ENCODE data around the gene CRYZ.
A peak's percentile ranks its signal among the peaks of the same experiment; 100 is the strongest.
"Not testable (repeated sequence)": the region's sequence is repeated elsewhere in the genome, so short reads cannot be mapped to it uniquely, and the experiment has no call there.

CRYZ gene

DNA sequence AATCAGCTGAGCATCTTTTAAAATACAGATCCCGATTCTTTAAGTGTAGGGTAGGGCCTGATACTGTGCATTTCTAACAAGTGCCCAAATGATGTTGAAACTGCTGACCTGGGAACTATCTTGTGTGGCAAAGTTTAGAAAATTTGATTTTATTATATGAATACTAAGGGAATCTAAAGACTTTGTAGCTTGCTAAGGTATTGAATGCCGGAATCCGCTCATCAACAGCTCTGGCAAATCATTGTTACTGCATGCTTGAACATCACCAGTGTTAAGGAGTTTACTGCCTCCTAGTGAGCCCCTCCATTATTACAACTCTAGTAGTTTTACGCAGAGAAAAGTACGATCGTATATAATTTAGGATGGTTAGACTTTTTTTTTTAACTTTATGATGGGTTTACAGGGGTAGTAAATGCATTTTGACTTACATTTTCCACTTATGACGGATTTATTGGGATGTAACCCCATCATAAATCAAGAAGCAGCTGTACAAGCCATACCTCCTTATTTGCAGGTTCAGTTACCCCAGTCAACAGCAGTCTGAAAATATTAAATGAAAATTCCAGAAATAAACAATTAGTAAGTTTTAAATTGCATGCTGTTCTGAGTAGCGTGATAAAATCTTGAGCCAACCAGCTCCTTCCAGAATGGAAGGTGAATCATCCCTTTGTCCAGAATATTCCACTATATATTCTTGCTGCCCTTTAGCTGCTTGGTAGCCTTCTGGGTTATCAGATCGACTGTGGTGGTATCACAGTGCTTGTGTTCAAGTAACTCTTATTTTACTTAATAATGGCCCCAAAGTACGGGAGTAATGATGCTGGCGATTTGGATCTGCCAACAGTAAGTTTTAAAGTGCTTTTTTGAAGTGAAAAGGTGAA is 994 bp upstream of the CRYZ start:
- DNase-seq: peak; percentile 83
- in situ Hi-C loops (cut with MboI; ENCODE audit: low pct_unique_long_range_greater_than_20kb, low sequenced_read_pairs): no loop called here

DNA sequence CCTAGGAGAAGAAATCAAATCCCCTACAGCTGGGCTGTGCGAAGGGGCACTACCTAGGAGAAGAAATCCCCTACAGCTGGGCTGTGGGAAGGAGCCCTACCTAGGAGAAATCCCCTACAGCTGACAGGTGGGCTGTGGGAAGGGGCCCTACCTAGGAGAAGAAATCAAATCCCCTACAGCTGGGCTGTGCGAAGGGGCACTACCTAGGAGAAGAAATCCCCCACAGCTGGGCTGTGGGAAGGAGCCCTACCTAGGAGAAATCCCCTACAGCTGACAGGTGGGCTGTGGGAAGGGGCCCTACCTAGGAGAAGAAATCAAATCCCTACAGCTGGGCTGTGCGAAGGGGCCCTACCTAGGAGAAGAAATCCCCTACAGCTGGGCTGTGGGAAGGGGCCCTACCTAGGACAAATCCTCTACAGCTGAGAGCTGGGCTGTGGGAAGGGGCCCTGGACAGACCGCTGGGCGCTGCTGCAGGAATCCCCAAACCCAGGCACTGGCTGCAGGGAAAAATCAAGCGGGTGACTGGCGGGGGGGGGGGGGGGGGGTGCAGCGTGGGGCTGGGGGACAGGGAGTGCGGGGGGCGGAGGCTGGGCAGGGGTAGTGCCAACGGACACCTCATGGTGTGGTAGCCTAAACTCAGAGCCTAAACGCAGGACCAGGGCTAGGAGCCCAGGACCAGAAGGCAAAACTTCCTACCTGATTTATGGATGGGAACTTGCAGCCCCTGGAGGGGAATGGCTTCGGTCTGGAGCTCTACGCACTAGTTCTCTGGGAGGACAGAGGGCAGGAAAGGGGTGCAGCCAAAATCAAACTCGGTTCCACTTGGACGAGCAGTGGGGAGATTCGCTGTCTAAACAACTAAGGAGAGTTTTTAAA is 541 bp downstream of the CRYZ start:
- DNase-seq; in situ Hi-C loops (cut with MboI; ENCODE audit: low pct_unique_long_range_greater_than_20kb, low sequenced_read_pairs): not testable (repeated sequence)

DNA sequence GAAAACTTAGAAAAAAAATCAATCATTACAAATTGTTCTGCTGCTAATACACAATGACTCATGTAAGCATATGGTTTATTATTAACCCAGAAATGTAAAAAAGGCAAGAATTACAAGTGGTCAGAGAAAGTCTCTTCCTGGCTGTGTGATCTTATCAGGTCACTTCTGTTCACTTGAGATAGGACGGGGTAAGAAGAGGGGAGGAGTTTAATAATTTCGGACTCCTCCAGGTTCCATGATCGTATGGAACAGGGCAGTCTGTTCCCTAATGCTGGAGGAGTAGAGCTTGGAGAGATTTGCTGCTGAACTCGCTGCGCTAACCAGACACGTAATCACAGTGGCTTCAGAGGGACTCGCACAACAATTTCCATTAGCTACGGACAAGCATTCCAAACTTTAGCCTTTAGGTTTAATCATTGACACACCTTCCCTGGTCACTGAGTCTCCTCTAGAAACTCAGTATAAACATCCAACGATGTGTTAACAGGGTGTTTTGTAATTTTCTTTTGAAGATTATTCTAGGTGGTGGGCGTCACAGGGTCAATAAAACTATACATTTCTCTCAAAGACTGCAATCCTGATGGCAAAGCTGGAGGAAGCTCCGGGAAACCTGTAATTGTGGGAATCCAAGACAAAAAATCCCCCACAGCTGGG is 1.3 kb downstream of the CRYZ start:
- in situ Hi-C loops (cut with MboI; ENCODE audit: low pct_unique_long_range_greater_than_20kb, low sequenced_read_pairs): no loop called here
- DNase-seq: no peak

DNA sequence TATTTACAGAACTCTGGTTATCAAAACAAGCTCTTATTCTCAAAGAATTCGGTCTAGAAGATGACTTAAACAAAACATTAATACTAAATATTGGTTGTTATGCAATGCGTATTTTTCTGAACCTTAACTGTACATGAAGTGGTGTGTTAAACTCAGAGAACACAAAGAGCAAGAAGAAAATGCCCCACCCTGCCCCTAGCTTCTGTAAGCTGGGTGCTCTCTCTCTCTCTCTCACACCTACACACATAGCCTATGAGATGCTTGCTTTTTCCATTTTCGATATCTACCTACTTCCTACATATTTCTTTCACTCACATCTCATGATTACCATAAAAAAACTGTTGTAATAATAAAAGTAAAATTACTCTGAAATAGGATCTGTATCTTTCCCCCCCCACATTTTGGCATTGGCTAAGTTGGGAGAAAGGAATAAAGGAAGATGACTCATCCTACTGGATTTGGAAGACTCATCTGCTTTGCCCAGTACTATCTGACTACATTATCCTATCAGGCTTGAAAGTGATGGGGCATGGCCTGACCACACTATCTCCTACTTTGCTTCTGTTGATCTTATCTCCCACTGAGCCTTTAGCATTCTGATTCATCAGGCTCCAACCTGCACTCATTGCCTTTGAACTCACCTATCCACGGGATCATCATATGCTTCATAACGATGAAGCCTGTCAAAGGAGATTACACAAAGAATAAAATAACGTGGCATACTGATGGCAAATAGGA is 2.9 kb downstream of the CRYZ start:
- DNase-seq: no peak
- in situ Hi-C loops (cut with MboI; ENCODE audit: low pct_unique_long_range_greater_than_20kb, low sequenced_read_pairs): no loop called here

DNA sequence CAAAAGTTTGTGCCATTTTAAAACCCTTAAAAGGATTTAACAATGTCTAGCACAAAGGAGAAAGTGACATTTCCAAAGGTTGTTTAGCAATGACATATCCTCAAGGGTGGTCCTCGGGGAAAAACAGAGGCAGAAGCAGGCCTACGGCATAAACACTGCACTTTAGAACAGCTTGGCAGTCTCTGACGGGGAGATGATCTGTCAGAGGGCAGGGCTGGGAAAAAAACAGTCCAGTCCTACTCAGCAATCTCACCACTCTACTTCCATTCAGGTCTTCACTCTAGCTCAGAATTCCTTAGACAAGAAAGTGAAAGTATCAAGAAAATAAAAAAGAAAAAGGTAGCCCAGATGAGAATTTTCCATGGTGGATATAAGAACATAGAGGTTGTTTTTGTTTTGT is 4.1 kb downstream of the CRYZ start:
- in situ Hi-C loops (cut with MboI; ENCODE audit: low pct_unique_long_range_greater_than_20kb, low sequenced_read_pairs): no loop called here

DNA sequence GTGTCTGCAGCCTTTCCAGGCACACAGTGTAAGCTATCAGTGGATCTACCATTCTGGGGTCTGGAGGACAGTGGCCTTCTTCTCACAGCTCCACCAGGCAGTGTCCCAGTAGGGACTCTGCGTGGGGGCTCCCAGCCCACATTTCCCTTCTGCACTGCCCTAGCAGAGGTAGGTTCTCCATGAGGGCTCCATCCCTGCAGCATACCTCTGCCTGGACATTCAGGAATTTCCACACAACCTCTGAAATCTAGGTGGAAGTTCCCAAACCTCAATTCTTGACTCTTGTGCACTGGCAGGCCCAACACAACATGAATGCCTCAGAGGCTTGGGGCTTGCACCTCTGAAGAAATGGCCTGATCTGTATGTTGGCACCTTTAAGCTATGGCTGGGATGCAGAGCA is 6.8 kb downstream of the CRYZ start:
- DNase-seq: no peak
- in situ Hi-C loops (cut with MboI; ENCODE audit: low pct_unique_long_range_greater_than_20kb, low sequenced_read_pairs): no loop called here

More for the DNA sequence above, 4.1 kb downstream of the CRYZ start:
- no peak for DNase-seq

DNA sequence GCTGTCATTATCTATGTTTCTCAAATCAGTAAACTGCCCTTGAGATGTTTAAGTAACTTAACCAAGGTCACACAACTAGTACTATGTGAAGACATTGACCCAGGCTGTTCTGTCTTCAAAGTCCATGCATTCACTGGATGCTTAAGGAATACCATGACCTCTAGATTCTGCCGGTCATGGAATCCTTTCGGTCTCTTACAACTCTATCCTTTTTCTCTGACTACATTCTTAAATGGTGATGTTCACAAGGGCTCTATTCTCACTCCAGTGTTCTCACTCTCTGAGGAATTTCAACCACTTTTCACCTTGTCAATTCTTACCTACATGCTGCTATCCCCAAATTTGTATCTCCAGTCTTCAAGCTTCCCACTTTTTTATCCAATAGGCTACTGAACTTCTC is 15.2 kb downstream of the CRYZ start:
- no peak for DNase-seq
- in situ Hi-C loops (cut with MboI; ENCODE audit: low pct_unique_long_range_greater_than_20kb, low sequenced_read_pairs): no loop called here

DNA sequence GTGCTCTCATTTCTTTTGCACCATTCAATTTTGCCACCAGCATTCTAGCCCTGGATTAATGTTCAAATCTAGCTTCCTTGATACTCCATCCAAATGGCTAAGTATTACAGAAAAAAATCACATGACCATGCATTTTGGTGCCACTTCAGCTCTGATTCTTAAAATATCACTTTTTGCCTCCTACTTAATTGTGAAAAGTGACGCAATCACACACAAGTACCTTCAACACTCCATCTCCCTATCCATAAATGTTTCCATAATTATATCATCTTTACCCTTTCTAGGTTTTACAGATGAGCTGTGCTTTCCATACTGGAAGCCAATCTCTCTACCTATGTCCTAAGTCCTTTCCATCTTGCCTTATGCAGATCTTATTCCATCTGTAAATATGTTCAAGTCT is 16.0 kb downstream of the CRYZ start:
- no peak for DNase-seq
- in situ Hi-C loops (cut with MboI; ENCODE audit: low pct_unique_long_range_greater_than_20kb, low sequenced_read_pairs): no loop called here

DNA sequence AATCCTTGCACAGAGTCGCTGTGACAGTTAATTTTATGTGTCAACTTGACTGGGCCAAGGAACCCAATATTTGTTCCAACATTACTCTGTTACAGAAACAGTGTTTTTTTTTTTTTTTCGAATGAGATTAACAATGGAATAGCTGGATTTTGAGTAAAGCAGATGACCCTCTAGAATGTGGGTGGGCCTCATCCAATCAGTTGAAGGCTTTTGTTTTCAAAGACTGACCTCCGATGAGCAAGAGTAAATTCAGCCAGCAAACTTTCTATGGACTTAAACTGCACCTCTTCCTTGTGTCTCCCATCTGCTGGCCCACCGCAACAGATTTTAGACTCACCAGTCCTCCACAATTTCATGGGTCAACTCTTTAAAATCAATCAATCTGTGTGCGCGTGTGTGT is 17.0 kb downstream of the CRYZ start:
- in situ Hi-C loops (cut with MboI; ENCODE audit: low pct_unique_long_range_greater_than_20kb, low sequenced_read_pairs): no loop called here

DNA sequence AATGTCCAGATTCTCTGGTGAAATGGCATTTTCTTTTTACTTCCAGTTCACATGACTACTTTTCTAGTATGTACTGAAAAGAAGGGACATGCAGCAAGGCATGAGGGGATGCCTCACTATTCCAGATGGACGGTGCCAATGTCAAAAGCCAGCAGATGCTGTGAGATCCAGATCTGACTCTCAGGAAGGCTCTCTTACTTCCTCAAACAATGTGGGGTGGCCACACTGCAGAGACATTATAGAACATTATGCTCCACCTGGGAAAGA is 17.7 kb downstream of the CRYZ start:
- in situ Hi-C loops (cut with MboI; ENCODE audit: low pct_unique_long_range_greater_than_20kb, low sequenced_read_pairs): no loop called here

More for the DNA sequence above, 17.0 kb downstream of the CRYZ start:
- no peak for DNase-seq

DNA sequence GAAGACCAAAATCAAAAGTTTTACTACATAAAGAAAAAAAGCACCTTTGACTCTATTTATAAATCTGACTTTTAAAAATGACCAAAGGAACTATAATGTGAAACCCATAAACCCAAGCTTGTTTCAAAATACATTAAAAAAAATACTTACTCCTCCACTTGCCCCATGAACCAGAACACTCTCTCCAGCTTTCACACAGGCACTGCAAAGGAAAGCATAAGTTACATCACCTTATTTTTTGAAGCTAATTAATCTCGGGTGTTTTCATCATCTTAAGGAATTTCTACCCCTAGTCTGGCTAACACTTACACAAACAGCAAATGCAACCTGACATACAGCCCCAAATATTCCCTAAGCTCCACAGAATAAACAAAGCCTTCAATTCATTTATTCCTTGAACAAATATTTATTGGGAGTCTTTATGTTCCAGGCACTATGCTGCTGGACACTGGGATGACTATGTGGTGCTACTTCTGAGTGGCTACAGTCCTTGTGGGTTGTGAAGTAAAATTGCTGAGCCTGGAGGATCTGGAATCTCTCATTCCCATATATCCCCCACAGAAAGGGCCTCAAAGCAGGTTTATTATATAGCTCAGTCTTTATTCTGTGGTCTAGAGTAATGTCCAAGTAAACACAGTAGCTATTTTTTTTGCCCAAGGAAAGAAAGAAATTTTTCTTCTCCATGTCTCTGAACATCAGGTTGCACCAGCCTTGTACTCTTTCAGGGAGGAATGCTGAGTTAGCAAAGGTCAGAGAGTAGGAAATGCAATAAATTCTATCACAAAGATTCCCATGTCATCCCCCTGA is 18.2 kb downstream of the CRYZ start:
- no peak for DNase-seq
- in situ Hi-C loops (cut with MboI; ENCODE audit: low pct_unique_long_range_greater_than_20kb, low sequenced_read_pairs): no loop called here

More for the DNA sequence above, 17.7 kb downstream of the CRYZ start:
- DNase-seq: no peak

DNA sequence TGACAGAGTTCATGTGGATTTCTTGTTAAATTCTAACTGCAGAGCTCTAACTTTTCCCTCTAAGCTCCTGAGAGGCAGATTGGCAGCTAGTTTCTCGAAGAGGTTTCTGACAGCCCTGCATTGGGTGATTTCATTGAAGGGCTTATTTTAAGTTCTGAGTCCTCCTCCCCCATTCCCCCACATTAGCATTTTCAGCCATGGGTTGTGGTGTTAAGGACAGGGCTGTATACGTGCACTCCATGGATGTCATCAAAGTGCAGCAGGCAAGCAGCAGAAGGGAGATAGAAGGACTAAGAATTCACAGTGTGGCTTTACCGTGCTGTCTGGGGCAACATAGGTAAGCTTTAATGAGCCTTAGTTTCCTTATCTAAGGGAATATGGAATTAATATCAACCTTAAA is 19.0 kb downstream of the CRYZ start:
- no peak for DNase-seq
- in situ Hi-C loops (cut with MboI; ENCODE audit: low pct_unique_long_range_greater_than_20kb, low sequenced_read_pairs): no loop called here

DNA sequence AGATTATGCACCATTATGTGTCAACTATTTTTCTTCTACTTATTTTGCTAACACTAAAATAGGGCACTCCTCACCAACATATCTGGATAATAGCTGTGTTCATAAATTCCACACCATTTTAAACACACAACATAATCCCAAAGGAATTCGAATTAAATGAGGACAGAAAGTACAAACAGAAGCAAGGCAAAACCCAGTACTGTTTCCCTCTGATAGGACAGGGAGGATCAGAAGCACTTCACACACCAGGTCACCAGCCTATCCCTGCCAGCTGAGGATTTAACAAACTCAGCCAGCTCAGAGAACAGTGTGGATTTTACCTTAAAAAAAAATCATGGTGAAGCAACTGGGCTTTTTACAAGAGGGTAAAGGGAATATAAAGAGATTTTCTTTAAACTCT is 20.0 kb downstream of the CRYZ start:
- no peak for DNase-seq
- in situ Hi-C loops (cut with MboI; ENCODE audit: low pct_unique_long_range_greater_than_20kb, low sequenced_read_pairs): no loop called here

DNA sequence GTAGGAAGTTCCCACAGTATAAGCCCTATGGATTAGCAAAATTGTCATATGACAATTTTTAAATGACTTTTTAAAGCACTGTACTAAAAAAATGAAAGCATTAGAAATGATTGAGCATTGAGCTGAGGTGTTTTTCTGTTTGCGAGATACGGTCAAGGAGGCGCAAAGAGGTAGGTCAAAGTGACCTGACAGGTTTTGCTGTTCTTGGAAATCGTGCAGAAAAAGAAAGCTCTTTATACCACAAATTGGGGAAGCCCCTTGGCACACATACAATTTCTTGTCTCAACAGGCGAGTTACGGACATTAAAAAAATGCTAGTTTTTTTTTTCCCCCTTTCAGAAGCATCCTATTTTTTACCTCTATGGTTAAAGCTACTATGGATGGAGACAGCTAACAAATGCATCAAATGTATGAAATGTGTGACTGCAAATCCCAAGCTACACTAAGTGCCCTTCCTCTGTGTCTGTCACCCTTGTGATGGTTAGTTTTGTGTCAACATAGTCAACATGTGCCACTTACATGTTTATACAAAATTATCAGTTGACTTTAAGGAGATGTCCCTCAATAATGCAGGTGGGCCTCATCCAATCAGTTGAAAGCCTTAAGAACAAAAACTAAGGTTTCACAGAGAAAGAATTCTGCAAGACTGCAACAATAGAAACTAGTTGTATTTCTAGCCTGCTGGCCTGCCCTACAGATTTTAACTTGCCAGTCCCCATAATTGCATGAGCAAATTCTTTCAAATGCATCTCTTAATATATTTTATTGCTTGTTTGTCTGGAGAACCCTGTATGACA is 29.3 kb downstream of the CRYZ start:
- in situ Hi-C loops (cut with MboI; ENCODE audit: low pct_unique_long_range_greater_than_20kb, low sequenced_read_pairs): no loop called here
- no peak for DNase-seq

DNA sequence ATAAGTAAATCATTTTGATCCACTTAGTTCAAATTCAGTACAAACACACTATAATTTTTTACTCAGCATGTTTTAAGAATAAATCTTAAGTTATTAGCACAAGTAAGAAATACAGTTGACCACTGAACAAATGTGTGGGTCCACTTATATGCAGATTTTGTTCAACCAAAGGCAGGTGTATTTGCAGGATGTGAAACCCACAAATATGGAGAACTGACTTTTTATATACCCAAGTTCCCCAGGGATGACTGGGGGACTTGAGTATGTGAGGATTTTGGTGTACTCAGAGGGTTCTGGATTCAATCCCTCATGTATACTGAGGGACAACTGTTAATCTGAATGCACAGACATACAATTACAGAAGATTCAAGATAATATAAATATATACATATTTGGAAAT is 33.5 kb downstream of the CRYZ start:
- in situ Hi-C loops (cut with MboI; ENCODE audit: low pct_unique_long_range_greater_than_20kb, low sequenced_read_pairs): no loop called here
- DNase-seq: no peak

DNA sequence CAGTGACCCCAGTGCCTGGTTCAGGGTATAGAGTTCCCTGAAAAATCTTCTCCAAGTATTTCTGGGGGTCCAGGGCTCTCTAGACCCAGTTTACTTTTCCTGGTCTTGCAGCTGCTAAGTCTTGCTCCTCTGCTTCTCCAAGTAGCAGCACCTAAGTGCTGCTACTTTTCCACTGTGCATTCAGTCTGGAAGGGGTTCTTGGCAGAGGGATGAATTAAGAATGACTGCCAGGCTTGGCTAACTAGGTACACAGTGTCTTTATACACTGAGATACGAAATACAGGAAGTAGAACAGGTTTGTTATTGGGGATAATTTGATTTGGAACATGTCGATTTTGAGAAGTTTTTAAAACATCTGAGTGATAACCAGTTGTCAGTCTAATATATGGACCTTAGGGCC is 35.0 kb downstream of the CRYZ start:
- no peak for DNase-seq
- in situ Hi-C loops (cut with MboI; ENCODE audit: low pct_unique_long_range_greater_than_20kb, low sequenced_read_pairs): no loop called here

DNA sequence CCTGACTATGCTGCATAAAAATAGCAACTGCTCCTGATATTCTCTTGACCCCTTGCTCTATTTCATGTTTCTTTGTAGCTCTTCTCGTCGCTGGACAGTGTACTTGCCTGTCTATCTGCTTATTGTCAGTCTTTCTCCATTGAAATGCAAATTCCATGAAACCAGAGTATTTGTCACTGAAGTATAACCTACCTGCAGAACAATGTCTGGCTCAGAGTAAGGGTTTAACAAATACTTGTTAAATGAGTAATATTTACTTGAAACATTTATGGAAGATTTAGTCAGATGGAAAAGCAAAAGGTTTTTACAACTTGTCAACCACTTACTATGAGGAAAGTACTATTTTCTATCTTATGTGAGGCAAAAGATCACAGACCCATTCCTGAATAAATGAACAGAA is 39.4 kb downstream of the CRYZ start:
- in situ Hi-C loops (cut with MboI; ENCODE audit: low pct_unique_long_range_greater_than_20kb, low sequenced_read_pairs): no loop called here
- no peak for DNase-seq

DNA sequence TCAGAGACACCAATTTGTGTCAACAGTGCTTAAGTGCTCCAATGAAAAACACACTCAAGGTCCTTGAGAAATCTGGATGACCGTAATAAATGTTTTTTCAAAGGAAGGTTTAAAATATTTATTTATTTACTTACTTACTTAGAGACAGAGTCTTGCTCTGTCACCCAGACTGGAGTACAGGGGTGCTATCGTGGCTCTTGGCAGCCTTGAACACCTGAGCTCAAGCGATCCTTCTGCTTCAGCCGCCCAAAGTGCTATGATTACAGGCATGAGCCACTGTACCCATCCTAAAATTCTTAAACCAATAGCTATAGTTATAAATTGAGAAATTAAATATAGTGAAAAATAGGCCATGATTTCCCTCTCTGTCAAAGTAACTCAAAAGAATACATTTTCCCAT is 41.9 kb downstream of the CRYZ start:
- no peak for DNase-seq
- in situ Hi-C loops (cut with MboI; ENCODE audit: low pct_unique_long_range_greater_than_20kb, low sequenced_read_pairs): no loop called here

Data from KBM-7 (cell line).